Measurements from ENCODE around the gene QTRT2. TPM values are rescaled to one million over a fixed set of nuclear protein-coding genes. Genes with fewer than 3 reads are reported as not detected.

Gene QTRT2
- total and polyA plus RNA-seq, 2 of the 8 experiments (the other 6 are each of a cell fraction or from before 2014, with no cell fraction given): 13.3 to 54.5 TPM

GRCh38 chr3:114086356-114086755, 29.8 kb downstream of the QTRT2 start:
- no peak overlapping the region for H2AFZ ChIP-seq (ENCODE audit: low read length)
- 98% methylated on average over 2 of the region's 2 CpGs; no CpG with 5 or more reads in 1 of the 2 experiments for WGBS, 2 experiments (ENCODE audit: extremely low coverage in 1 of 2, insufficient coverage in 1 of 2, insufficient read length in 1 of 2, insufficient replicate concordance in 2 of 2, low coverage in 1 of 2, low lambda C conversion rate in 2 of 2, missing lambda C conversion rate in 1 of 2)
- no peak overlapping the region for H4K91ac ChIP-seq (replicated peaks; ENCODE audit: insufficient read length, low read length)
- no peak overlapping the region for H2BK5ac ChIP-seq (ENCODE audit: low read depth, low read length)
- no peak overlapping the region for H2AK5ac ChIP-seq (ENCODE audit: low read depth, low read length)
- H4K5ac ChIP-seq (ENCODE audit: insufficient read length, low read depth, low read length): no peak overlapping the region
- H3K9me3 ChIP-seq (ENCODE audit: insufficient read depth in 2 of 2, low read depth in 1 of 2, low read length in 1 of 2): no peaks in the 10 kb centered on the region
- H3K23ac ChIP-seq (ENCODE audit: insufficient read length): no peak overlapping the region
- no peaks in the 10 kb centered on the region for H3K27me3 ChIP-seq (replicated peaks in 1 of 4; ENCODE audit: control insufficient read depth in 3 of 4, extremely low read depth in 1 of 4, insufficient read depth in 3 of 4, low read length in 3 of 4)
- no peak overlapping the region for H4K8ac ChIP-seq (ENCODE audit: extremely low read depth, insufficient read depth, low read length)
- no peak overlapping the region for H3K14ac ChIP-seq (ENCODE audit: insufficient read length)
- H2BK12ac ChIP-seq (ENCODE audit: low read depth, low read length): no peak overlapping the region
- POLR2A ChIA-PET (ENCODE audit: partially characterized antibody): interaction anchor here (1.9 kb wide), 1 partner anchor 10 kb away, joined by 4 read pairs; no protein-coding TSS in a partner anchor
- H2BK120ac ChIP-seq (replicated peaks; ENCODE audit: low read depth, low read length): no peak overlapping the region
- H2BK15ac ChIP-seq (ENCODE audit: low read length): no peak overlapping the region
- no peak for DNase-seq (ENCODE audit: low read depth in 1 of 2, low spot score in 2 of 2)
- no peaks in the 10 kb centered on the region for H4K20me1 ChIP-seq (replicated peaks in 1 of 2; ENCODE audit: control insufficient read depth in 1 of 2, insufficient read depth in 2 of 2, low read length in 2 of 2)
- H3K56ac ChIP-seq (replicated peaks; ENCODE audit: insufficient read length, low read depth, low read length): no peak overlapping the region
- no peak overlapping the region for H3K4me2 ChIP-seq (ENCODE audit: insufficient read depth in 1 of 2, low read depth in 2 of 2, low read length in 2 of 2)
- no peak overlapping the region for H3K9ac ChIP-seq (replicated peaks in 1 of 4; ENCODE audit: extremely low read depth in 1 of 4, low read depth in 3 of 4, low read length in 3 of 4)
- no peak overlapping the region for H3K4ac ChIP-seq (replicated peaks; ENCODE audit: insufficient read length, low read depth, low read length)
- TF ChIP-seq RBBP5 (IDR thresholded peaks at IDR 0.05; ENCODE audit: borderline replicate concordance, low read depth, low read length) (no peak), JUND (IDR thresholded peaks at IDR 0.05; ENCODE audit: low read length) (no peak), SP4 (IDR thresholded peaks at IDR 0.05; ENCODE audit: low read length) (no peak), GTF2F1 (IDR thresholded peaks at IDR 0.05; ENCODE audit: borderline replicate concordance, low read depth, low read length) (no peak), ATF3 (IDR thresholded peaks at IDR 0.05; ENCODE audit: insufficient read depth, low read depth, low read length) (no peak), BCL11A (IDR thresholded peaks at IDR 0.05; ENCODE audit: low read depth in 2 of 2, low read length in 2 of 2) (no peak), FOSL1 (IDR thresholded peaks at IDR 0.05; ENCODE audit: insufficient read depth, low read depth, low read length) (no peak), NRF1 (IDR thresholded peaks at IDR 0.05; ENCODE audit: low read depth, low read length) (no peak), ZNF274 (IDR thresholded peaks at IDR 0.05; ENCODE audit: borderline replicate concordance, extremely low read depth, low read length) (no peak)
- no peaks in the 10 kb centered on the region for H3K23me2 ChIP-seq (ENCODE audit: low read depth, low read length)
- no peaks in the 10 kb centered on the region for H3K79me1 ChIP-seq (ENCODE audit: low read depth, low read length)
- H3K4me3 ChIP-seq (ENCODE audit: extremely low read depth in 1 of 4, insufficient read depth in 2 of 4, low read depth in 3 of 4, low read length in 4 of 4): no peak overlapping the region
- H2BK20ac ChIP-seq (ENCODE audit: low read length): no peak overlapping the region
- H3K36me3 ChIP-seq (ENCODE audit: control insufficient read depth in 2 of 4, insufficient read depth in 4 of 4, low read length in 3 of 4): peaks cover 10 to 61% (median 32%) of the 10 kb centered on the region in 4 experiments; a peak in 6 of 8 replicates
- H3K18ac ChIP-seq (ENCODE audit: extremely low read depth, low read length): no peak overlapping the region
- H3K79me2 ChIP-seq (ENCODE audit: control insufficient read depth in 1 of 2, insufficient read depth in 2 of 2, low read length in 2 of 2): no peaks in the 10 kb centered on the region
- CTCF ChIA-PET (ENCODE audit: partially characterized antibody): interaction anchor here (0.6 kb wide), 1 partner anchor 14 kb away, joined by 3 read pairs; no protein-coding TSS in a partner anchor
- H3K4me1 ChIP-seq (replicated peaks in 1 of 4; ENCODE audit: control insufficient read depth in 3 of 4, insufficient read depth in 4 of 4, low read length in 3 of 4): no peaks in the 10 kb centered on the region; a peak in 1 of 7 replicates
- FAIRE-seq: no peak
- H3K27ac ChIP-seq (ENCODE audit: low read depth, low read length): no peak overlapping the region

All from H1 (cell line).